ENCODE results near the gene VPS54.

The VPS54 gene, protein sequence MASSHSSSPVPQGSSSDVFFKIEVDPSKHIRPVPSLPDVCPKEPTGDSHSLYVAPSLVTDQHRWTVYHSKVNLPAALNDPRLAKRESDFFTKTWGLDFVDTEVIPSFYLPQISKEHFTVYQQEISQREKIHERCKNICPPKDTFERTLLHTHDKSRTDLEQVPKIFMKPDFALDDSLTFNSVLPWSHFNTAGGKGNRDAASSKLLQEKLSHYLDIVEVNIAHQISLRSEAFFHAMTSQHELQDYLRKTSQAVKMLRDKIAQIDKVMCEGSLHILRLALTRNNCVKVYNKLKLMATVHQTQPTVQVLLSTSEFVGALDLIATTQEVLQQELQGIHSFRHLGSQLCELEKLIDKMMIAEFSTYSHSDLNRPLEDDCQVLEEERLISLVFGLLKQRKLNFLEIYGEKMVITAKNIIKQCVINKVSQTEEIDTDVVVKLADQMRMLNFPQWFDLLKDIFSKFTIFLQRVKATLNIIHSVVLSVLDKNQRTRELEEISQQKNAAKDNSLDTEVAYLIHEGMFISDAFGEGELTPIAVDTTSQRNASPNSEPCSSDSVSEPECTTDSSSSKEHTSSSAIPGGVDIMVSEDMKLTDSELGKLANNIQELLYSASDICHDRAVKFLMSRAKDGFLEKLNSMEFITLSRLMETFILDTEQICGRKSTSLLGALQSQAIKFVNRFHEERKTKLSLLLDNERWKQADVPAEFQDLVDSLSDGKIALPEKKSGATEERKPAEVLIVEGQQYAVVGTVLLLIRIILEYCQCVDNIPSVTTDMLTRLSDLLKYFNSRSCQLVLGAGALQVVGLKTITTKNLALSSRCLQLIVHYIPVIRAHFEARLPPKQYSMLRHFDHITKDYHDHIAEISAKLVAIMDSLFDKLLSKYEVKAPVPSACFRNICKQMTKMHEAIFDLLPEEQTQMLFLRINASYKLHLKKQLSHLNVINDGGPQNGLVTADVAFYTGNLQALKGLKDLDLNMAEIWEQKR

DNA sequence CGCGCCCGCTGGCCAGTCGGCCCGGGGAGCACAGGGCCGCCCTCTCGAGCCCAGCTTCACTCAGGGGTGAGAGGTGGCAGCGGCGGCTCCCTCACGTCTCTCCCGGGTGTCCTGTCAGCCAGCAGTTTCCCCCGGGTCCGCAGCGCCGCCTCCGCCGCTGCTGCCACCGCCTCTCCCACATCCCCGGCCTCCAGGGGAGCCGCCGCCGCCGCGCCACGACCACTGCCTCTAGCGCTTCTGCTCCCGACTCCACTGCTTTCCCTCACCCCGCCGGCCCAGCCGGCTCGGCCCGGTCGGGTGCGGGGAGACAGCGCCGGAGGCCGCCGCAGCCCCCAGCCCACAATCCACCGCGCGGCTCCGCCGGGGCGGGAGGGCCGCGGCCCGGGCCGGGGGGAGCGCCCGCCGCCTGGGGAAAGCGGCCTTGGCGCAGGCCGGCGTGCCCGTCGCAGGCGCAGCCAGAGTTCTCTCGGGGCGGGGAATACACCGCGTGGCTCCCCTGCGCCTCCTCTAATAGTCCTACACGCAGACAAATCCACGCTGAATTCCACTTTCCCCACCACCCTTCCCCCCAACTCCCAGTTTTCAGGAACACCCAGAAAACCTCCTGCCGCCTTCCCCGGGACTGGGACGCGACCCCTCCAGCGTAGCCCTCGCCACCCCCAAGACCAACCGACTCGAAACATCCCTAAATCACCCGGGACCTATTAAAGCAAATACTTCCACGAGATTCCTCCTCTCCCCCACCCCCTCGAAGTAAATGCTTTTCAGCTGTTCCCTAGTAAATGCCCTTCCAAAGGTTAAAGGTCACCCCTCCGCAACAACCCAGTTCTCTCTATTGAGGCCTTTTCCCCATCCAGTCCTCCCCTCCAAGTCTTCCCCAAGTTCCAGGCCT lies at the start of gene VPS54:
VPS54 (minus strand) TSS at position 346 of the 892 bp plus-strand sequence. CDS start 35,429 bp downstream, outside the sequence.
- peak; percentile 36 to 38 for DNase-seq (ENCODE audit: low read depth in 2 of 2)

GRCh38 chr2:64067326-64067725 lies 48.1 kb upstream of the VPS54 start:
- DNase-seq (ENCODE audit: low read depth in 2 of 2) = no peak

DNA sequence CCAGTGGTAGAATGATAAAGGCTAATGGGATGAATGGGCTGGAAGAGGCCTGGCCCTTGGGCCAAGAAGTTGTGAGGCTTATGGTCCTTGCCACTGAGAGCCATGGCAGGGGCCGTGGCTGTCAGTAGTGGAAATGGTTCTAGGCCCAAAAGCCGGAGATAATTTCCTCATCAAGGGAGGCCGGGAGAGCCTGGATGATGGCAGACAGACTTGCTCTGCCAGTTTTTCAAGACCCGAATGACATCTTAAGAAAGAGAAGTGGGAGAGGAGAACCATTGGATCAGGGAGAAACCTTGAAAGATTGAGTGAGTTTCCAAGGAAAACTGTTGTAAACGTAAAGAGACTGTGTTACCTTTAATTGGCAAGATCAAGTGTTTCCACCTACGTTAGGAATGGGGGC lies 46.3 kb upstream of the VPS54 start:
- no peak for DNase-seq (ENCODE audit: low read depth in 2 of 2)

GRCh38 chr2:64063924-64064331 lies 44.7 kb upstream of the VPS54 start:
- DNase-seq (ENCODE audit: low read depth in 2 of 2) = no peak

GRCh38 chr2:64063454-64063853 lies 44.2 kb upstream of the VPS54 start:
- no peak for DNase-seq (ENCODE audit: low read depth in 2 of 2)

- no peak for DNase-seq (ENCODE audit: low read depth in 2 of 2)
Measured at GRCh38 chr2:64062840-64063239, 43.6 kb upstream of the VPS54 start.

- DNase-seq (ENCODE audit: low read depth in 2 of 2) = no peak
Measured at GRCh38 chr2:64059270-64059669, 40.0 kb upstream of the VPS54 start.

- no peak for DNase-seq (ENCODE audit: low read depth in 2 of 2)
Measured at GRCh38 chr2:64056021-64056420, 36.8 kb upstream of the VPS54 start.

DNA sequence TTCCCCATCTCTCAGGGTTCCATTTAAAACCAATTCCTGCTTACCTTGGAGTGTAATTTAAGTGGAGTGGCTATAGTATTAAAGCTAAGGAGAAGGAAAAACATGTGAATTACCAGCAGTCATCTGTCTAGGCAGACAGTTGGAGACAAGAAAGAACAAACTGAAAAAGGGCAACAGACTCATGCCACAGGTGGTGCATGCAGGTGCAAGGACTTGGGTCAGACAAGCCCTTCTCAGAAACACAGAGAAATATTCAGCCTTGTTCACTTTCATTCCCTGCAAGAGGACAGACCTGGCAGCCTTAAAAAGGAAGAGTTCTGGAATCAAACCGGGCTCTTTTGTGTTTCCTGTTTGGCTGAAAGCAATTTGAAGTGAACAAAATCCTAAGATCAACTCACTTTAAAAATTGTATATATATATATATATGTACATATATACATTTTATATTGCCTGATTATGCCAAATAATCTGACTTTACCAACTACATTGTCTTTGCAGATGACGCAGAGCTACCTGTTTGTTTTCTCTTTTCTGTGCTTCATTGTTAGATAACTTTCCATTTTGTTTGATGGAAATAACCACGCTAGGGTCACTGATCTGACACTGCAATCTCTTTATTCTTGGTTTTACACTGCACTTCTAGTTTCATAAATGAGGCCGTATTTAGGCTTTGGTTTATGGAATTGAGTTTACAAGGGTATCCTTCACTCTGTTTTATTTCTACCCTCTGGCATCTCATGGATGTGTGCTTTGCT lies 35.1 kb upstream of the VPS54 start:
- DNase-seq (ENCODE audit: low read depth in 2 of 2) = no peak

GRCh38 chr2:64052463-64053241 lies 33.4 kb upstream of the VPS54 start:
- DNase-seq (ENCODE audit: low read depth in 2 of 2) = no peak

DNA sequence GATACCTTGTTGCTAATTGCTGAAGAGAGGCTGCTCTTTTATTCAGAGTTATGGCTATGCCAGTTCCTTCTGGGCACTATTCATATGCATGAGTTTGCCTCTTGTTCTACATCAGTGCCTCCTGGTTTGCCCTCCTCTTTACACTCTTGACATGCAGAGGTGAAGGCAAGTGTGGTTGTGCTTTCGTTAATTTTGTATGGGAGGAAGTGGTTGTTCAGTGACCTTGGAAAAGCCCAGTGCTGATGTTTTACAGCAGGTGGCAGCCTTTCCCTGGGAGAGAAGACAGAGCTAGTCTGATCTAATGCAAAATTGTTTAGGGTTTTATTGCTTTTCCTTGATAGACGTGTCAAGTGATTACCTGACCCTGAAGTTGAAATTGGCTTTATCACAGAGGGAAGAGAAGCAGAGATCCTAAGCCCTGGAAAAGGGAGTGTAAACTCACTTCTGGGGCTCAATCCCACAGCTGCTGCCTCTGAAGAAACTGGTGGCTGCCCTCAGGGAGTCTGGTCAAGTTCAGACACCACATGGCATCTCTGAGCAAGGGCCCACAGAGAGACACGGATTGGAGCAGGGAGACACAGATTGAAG lies 30.5 kb upstream of the VPS54 start:
- peak in 1 of 2 donors; percentile 58 for DNase-seq (ENCODE audit: low read depth in 2 of 2)

DNA sequence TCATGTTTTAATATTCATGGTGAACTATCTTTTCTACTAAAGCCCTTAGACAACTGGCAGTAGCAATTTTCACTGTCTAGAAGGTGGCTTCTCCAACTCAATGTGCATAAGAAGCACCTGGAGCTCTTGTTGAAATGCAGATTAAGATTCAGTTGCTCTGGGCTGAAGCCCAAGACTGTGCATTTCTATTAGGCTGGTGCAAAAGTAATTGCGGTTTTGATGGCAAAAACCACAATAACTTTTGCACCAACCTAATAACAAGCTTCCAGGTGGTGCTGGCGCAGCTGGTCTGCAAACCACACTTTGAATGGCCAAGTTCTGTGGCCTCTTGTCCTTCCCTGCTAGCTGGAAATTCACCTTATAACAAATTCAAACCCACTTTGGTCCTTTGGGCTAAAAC lies 26.7 kb upstream of the VPS54 start:
- no peak for DNase-seq (ENCODE audit: low read depth in 2 of 2)

- DNase-seq (ENCODE audit: low read depth in 2 of 2) = no peak
Measured at GRCh38 chr2:64040161-64040560, 20.9 kb upstream of the VPS54 start.

- DNase-seq (ENCODE audit: low read depth in 2 of 2) = no peak
Measured at GRCh38 chr2:64036034-64036705, 16.9 kb upstream of the VPS54 start.

GRCh38 chr2:64035072-64035942 lies 16.1 kb upstream of the VPS54 start:
- DNase-seq (ENCODE audit: low read depth in 2 of 2) = no peak

DNA sequence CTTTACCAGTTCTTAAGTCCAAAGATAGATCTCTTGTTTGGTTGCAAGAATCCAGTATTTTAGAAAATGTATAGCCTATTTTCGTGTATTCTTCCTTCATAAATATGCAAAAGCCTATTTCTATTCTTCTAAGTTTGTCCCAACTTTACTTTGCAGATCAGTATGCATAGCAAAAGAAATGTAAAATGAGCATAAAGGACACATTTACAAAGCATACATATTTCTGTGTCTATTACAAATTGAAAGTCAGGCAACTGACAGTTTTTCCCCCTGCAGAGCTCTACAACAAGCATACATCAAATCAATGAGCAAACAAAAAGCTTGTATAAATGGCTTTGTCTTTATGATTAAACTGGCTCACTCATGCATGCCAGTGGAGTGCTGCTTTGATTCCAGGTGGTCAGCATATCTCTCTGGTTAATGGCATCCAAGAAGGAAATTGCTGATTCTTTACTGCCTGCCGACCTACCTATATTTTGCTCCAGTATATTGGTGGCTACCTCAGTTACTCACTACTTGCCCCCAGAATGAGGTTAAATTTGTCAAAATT lies 10.0 kb upstream of the VPS54 start:
- DNase-seq (ENCODE audit: low read depth in 2 of 2) = no peak

- DNase-seq (ENCODE audit: low read depth in 2 of 2) = no peak
Measured at GRCh38 chr2:64025741-64026140, 6.5 kb upstream of the VPS54 start.
